GM21723 (cell line): ENCODE measurements around the gene RBFOX2.
"Not testable (repeated sequence)": the region's sequence is repeated elsewhere in the genome, so short reads cannot be mapped to it uniquely, and the experiment has no call there.

ENCODE experiments used
- ATAC-seq: cut with Tn5 transposase; IDR thresholded peaks from one replicate; pipeline ENCODE4 v1.9.1; 2021; ENCODE audit warnings: mild to moderate bottlenecking, moderate library complexity; ENCODE audit not compliant: unreplicated experiment

Gene RBFOX2

DNA sequence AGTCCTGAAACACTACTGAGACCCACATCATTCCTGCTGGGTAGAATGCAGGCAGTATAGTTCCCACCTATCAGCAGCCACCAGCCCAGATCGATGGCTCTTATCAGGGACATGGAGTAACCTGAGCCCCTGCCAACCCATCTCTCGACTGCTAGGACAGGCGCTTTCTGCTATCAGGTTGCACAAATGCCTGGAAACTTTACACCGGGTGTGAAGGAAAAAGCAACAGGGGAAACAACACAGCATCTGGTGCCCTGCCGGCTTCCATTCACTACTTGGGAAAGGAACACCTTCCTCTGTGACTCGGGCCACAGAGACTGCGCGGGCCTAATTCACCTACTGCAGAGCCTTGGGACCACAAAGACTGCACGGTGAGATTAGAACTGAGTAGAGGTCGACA lies 18.5 kb downstream of the RBFOX2 start:
- ATAC-seq, result no peak

DNA sequence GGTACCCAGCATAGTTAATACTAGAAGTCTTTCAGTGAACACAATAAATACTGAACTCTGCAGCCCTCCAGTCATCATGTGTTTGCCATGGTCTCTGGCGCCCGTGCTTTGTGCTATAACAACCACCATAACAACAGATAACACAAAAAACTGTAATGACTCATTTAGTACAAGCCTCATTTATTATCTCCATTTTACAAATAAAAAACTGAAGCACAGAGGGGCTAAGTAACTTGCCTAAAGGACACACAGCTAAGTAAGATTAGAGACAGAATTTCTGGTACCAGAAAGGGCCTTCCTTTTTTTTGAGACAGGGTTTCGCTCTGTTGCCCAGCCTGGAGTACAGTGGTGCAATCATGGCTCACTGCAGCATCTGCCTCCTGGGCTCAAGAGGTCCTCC lies 19.5 kb downstream of the RBFOX2 start:
- no peak for ATAC-seq

DNA sequence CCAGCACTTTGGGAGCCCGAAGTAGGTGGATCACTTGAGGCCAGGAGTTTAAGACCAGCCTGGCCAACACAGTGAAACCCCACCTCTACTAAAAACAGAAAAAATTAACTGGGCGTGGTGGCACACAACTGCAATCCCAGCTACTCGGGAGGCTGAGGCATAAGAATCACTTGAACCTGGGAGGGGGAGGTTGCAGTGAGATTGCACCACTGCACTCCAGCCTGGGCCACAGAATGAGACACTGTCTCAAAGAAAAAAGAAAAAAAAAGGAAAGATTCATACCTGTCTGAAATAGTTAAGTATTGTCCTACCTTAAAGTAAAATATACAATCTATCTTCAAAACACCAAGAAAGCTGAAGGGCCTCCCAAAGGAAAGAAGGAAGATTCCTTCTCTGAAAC lies 20.1 kb downstream of the RBFOX2 start:
- ATAC-seq, result no peak

DNA sequence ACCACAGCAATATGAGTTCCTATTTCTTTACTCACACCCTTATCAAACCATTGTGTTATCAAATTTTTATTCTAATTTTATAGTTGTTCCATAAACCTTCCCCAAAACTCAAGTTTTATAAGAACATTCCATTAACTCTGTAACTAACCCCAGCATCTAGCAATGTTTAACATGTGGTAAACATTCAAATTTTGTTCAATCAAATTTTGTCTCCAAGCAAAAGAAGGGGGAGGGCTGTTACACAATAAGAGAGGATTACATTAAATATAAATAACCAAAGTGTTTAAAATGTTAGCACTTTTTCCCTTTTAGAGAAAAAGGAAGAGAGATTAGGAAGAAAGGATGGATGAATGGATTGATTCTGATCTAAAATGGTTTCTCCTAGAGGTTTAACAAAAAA lies 20.5 kb downstream of the RBFOX2 start:
- no peak for ATAC-seq

DNA sequence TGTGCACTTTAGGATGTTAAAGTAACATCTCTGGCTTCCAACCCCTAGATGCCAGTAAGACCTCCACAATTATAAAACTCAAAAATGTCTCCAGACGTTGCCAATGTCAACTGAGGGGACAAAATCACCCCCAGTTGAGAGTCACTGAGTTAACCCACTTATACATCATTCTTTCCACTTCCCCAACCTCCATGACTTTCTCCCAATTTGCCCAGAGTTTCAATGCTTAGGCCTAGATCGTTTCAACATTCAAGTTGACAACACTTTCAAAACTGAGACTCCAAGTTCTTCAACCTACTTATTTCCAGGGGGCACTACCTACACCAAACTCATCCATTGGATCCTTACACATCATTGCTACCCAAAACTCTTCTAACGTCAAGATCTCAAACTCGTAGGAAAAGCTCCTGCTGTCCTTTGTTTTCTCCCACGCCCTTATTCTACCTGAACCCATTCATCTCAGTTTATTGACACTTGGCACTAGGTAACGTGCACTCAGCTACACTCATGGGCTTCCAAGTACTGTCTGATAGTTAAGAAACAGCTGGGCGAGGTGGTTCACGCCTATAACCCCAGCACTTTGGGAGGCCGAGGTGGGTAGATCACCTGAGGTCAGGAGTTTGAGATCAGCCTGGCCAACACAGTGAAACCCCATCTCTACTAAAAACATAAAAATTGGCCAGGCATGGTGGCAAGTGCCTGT lies 24.5 kb downstream of the RBFOX2 start:
- no peak for ATAC-seq

DNA sequence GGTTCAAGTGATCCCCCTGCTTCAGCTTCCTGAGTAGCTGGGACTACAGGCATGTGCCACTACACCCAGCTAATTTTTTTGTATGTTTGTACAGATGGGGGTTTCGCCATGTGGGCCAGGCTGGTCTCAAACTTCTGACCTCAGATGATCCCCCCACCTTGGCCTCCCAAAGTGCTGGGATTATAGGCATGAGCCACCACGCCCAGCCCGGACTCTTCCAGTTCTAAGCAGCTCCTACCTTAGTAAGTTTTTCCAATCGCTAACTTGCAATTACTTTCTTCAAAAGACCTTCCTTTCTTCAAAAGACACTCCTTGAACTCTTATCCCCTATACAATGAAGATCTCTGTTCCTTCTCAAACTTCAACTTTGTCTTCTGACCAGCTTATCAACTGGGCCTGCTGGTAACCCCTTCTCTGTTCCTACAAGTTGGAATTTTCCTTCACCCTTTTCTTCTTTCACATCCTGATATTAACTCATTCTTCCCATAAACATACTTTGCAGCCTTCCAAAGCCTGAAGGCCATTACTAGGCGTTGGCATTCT lies 25.8 kb downstream of the RBFOX2 start:
- ATAC-seq, result no peak

DNA sequence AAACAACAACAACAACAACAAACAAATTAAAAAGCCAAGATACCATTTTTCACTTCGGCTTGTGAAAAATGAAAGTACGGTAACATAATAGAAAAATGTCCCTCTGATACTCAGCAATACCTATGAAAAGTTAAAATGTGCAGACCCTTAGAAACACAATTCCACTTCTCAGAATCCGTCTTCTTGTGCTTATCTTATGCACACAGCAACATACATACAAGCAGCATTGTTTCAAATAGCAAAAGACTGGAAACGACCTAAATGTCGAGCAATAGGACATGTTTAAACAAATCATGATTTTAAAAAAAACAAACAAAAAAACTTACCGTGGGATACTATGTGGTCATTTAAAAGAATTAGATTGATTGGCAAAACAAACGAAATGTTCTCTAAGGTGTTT lies 26.5 kb downstream of the RBFOX2 start:
- ATAC-seq, result no peak

DNA sequence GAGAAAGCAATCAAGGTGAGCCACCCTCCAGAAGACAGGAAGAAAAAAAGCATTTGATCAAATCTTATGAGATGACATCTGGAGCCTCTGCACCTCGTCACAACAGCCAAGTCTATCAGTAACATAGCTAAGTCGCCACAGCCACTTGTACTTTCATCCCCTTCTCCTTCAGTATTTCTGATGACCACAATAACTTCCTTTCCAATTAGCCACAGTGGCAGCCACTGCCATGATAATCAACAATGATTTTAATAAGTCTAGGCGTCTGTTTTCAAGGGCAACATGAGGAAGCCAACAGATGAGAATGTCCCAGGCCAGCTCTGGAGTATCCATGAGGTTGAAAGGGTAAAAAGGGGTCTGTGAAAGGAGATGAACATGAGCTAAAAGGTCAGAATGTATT lies 29.9 kb downstream of the RBFOX2 start:
- ATAC-seq, result no peak

DNA sequence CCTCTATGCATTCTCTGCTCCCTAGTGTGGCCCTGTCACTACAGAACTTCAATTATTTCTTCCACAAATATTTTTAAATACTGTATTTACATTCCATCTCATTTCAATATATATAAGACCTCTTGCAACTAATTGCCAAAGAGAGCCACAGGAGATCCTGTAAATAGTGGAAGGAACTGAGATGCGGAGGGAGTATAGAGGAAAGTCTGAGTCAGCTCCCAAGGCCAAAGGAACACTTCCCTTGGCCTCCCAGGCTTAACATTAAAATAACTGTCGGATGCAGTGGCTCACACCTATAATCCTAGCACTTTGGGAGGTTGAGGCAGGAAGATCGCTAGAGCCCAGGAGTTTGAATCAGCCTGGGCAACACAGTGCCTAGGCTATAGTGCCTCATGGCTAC lies 31.2 kb downstream of the RBFOX2 start:
- no peak for ATAC-seq

DNA sequence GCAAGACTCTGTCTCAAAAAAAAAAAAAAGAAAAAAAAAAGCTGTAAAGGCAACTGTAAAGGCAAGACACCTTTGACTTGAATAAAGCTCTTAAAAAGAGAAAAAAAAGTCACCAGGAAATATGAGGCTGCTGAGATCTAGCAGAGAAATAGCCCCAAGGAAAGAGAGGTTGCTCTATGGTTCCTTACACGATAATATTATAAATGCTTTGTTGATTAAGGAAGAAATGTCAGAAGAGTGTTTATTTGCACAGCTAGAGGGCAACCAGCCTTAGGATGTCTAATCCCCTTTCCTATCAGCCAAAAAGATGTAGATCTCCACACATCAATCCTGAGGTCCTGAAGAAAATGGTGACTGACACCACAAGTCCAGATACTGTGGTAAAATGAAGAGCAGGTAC lies 32.0 kb downstream of the RBFOX2 start:
- no peak for ATAC-seq

DNA sequence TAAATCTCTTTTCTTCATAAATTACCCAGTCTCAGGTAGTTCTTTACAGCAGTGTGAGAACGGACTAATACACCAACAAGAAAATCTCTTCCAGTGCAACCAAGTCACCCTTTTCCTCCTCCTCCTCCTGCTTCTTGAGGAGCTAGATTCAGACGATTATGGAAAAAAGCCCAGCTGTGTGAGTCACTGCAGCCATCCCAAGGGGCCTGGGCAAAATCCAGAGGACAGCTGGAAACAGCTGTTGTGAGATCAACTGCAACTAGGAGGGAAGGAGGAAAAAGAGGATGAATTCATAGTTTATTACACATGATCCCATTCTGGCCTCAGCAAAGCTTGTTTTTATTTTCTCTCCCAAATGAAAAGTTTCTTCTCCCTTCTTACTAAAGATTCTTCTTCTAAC lies 32.9 kb downstream of the RBFOX2 start:
- no peak for ATAC-seq

DNA sequence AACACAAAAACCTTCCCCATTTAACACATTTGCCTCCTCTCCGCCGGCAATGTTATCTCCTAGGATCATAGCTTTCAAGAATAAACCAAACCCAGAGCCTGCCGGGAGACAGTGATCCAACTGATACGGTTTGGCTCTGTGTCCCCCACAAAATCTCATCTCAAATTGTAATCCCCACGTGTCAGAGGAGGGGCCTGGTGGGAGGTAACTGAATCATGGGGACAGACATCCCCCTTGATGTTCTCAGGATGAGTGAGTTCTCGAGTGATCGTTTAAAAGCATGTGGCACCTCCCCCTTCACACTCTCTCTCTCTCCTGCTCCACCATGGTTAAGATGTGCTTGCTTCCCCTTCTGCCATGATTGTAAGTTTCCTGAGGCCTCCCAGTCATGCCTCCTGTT lies 33.3 kb downstream of the RBFOX2 start:
- no peak for ATAC-seq

DNA sequence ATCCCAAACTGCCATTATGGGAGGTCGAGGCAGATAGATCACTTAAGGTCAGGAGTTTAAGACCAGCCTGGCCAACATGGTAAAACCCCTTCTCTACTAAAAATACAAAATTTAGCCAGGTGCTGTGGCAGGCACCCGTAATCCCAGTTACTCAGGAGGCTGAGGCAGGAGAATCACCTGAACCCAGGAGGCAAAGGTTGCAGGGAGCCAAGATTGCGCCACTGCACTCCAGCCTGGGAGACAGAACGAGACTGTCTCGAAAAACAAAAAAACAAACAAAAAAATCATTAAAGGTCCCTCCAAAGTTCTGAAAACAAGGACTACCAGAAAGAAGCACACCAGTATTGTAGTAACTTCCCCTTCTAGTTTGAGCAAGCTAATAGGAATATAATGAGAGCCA lies 34.9 kb downstream of the RBFOX2 start:
- not testable (repeated sequence) for ATAC-seq

DNA sequence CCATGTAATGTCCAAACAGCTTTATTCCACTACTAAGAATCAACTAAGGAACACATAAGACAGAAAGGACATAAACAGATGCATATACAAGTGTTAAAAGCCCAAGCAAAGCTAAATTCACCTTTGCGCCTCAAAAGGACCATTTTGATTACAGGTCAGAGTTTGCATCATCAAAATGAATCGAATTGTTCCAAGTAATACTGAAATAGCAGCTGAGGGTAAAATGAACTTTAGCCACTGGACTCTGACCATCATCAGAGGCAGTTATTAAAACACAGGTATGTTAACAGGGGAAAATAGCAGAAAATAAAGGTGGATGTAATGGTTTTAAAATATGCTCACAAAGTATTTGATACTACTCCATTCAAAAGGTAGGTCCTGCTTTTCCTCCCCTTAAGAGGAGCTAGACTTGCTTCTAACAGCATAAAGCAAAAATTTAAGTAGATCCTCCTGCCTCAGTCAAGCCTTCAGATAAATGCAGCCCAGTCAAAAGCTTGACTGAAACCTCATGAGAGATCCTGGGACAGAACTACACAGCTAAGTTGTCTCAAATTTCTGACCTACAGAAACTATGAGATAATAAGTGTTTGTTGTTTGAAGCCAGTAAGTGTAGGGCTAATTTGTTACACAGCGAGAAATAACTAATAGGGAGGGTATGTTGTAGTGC lies 35.4 kb downstream of the RBFOX2 start:
- ATAC-seq, result no peak

DNA sequence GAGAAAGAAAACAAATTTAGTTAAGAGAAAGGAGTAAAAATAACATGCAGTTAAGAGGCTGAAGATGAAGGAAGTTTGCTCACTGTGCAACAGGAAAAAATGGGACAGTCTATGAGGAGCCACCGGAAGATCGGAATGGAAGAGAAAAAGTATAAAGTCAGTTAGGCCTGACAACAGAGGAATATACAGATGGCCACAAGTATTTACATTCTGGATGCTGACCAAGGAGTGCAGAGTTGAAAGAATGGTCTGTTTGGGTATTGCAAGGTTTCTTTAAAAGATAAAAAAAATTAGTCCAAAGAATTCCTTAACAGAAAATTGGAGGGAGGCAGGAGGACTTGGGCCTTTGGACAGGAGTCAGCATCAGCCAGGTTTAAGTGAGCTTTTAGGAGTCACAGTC lies 37.5 kb downstream of the RBFOX2 start:
- ATAC-seq, result no peak

DNA sequence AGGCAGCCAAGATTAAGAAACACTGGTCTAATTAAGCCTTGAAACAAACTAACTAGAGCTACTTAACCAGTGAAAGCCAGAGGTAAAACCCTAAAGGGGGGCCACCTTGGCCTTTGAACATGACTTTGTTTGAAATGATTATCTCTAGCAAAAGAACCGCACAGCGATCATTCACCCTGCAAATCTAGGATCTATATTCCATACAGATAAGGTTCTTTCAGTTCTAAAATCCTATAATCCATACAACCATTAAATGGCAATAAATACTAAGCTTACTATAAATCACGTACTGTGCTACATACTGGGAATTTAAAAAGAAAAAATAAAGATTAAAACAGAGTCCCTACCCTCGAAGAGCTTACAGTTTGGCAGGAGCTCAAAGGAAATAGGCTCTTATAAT lies 40.6 kb downstream of the RBFOX2 start:
- no peak for ATAC-seq

DNA sequence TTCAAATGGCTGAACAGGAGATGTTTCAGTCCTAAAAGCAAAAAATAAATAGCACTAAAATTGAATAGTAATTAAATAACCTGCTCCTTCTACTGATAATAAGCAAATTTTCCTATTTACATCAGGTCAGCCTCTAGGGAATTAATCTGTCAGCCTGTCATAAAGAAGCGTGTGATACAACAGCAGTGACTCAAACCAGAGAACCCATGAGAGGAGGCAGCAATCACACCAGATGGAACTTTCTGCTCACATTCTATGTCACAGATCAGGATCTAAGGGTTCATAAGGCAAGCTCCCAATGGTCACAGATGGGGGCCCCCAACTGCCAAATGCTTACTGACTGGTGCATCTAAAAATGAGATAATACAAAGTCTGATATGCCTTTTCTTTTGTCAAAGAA lies 41.1 kb downstream of the RBFOX2 start:
- ATAC-seq, result no peak

DNA sequence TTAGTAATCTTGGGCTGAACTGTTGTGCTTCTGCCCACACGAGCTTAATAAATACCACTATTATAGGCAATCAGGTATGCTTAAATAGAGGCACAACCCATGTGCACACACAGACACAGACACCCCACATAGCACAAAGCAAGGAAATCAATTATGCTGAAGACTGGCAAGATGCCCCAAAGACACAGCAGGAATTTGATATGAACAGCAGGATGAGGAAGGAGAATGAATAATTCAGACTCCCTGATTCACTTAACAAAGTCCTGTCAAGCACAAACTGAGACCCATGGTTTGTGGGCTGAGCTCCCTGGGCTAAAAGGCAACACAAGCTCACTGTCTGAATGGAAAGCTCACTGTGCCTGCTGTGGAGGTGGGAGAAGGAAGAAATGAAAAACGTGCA lies 42.5 kb downstream of the RBFOX2 start:
- ATAC-seq, result no peak

DNA sequence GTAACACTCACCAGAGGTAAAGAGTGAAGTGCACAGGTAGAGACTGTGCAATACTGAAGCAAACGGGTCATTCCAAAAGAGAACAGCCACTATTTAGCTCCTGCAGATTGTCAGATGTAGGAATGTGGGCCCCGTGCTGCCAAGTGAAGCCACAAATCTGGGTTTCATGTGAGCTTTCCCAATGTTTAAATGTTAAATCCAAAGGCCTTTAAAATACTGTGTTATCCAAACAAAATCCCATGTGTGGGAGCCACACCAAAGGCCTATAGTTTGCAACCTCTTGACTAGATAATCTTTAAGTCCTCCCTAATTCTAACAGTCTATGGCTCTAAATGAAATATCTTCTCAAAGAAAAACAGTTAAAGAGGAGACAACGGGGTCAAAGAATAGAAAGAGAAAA lies 43.3 kb downstream of the RBFOX2 start:
- no peak for ATAC-seq

DNA sequence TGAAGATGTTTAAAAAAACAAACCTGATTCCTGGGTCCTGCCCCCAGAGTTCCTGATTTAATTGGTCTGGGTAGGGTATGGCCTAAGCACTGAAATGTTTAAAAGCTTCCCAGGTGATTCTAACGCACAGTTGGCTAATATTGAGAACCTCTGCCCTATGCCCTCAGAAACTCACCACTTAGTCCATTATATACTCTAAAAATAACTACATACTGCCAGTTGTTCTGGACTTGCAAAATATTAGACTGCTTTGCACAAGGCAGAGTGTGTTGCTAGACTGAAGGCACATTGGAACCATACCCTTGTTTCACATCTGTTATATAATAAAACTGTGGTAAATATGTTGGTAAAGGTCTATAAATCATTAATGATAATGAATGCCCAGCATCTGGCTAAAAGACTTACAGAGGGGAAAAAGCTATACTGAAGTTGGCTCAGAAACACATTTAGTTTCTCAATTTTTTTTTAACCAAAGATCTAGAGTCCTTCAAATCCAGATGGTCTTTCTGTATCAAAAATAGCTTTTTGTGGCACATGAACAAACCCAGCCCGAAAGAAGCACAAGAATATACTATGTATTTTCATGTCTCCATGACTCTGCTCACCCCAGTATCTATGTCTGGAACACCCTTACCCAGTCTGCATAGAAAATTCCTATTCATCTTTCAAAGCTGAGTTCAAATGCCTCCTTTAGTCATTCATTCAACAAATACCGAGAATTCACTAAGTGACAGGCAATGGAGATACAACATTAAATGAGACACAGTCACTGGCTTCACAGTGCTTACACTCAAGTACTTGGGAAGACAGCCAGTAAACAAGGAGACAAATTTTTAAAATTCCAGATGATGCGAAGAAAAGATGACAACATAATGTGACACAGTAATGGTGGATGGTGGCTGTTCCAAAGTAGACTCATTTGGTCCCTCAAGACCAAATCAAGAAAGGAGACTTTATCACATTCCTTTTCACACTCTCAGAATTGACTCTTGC lies 44.1 kb downstream of the RBFOX2 start:
- no peak for ATAC-seq

DNA sequence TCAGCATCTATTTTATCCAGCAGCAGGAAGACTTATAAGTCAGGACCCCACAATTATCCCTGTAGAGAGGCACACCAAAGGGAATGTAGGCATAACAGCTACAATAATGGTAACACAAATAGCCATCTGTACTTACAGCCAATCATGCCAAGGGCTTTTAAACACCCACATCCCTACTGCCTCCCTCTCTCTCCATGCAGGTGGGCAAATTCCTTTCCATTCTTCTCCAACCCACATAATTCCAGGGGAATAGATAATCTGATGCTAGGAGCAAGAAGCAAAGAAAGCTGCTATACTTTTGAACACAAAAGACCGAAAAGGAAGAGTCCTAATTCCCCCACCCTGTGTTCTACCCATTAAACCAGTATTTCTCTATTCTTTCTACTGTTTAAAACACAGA lies 46.7 kb downstream of the RBFOX2 start:
- ATAC-seq, result no peak
